Astrocyte (in vitro differentiated cells and primary cell): ENCODE measurements around the gene TMBIM4. TPM values are rescaled to one million over a fixed set of nuclear protein-coding genes. Genes with fewer than 3 reads are reported as not detected.

Experiments
- DNase-seq: peaks from one replicate; pipeline ENCODE4 v3.0.0-alpha.2; 2010; ENCODE audit warnings: low read depth
- FAIRE-seq: peaks from 2 replicates; lab custom pipeline; 2011; peaks lifted over from hg19 to GRCh38; lab: Jason Lieb, UNC
- H2AFZ ChIP-seq: 2 replicates; pipeline ENCODE4 v1.6.0; 2012; ENCODE audit warnings: low read depth, low read length, inconsistent platforms
- H3K27ac ChIP-seq: 2 replicates; pipeline ENCODE4 v1.5.1; 2011; ENCODE audit warnings: low read depth, low read length, inconsistent platforms
- H3K27me3 ChIP-seq: 2 replicates; pipeline ENCODE4 v1.6.0; 2011; ENCODE audit warnings: low read length, inconsistent platforms; ENCODE audit not compliant: insufficient read depth
- H3K36me3 ChIP-seq: 2 replicates; pipeline ENCODE4 v1.5.1; 2011; ENCODE audit warnings: low read length, inconsistent platforms; ENCODE audit not compliant: insufficient read depth
- H3K4me1 ChIP-seq: 2 replicates; pipeline ENCODE4 v1.5.1; 2011; ENCODE audit warnings: low read length, inconsistent platforms; ENCODE audit not compliant: insufficient read depth
- H3K4me2 ChIP-seq: 2 replicates; pipeline ENCODE4 v1.6.0; 2012; ENCODE audit warnings: low read length, inconsistent platforms
- H3K4me3 ChIP-seq: 2 replicates; pipeline ENCODE4 v1.5.1; 2011; ENCODE audit warnings: low read depth, mild to moderate bottlenecking, low read length, inconsistent platforms; ENCODE audit not compliant: insufficient read depth
- H3K79me2 ChIP-seq: 2 replicates; pipeline ENCODE4 v1.6.0; 2012; ENCODE audit warnings: mild to moderate bottlenecking, low read length, inconsistent platforms; ENCODE audit not compliant: insufficient read depth
- H3K9ac ChIP-seq: 2 replicates; pipeline ENCODE4 v1.6.0; 2012; ENCODE audit warnings: mild to moderate bottlenecking, low read length, inconsistent platforms
- H3K9me3 ChIP-seq: 2 replicates; pipeline ENCODE4 v1.5.1; 2012; ENCODE audit warnings: low read depth, mild to moderate bottlenecking, low read length, inconsistent platforms; ENCODE audit not compliant: insufficient read depth
- H4K20me1 ChIP-seq: 2 replicates; pipeline ENCODE4 v1.6.0; 2012; ENCODE audit warnings: low read length, inconsistent platforms; ENCODE audit not compliant: insufficient read depth
- H3K27ac Mint-ChIP-seq: one replicate; pipeline ENCODE4 v1.8.0; 2021; ENCODE audit warnings: mild to moderate bottlenecking, mixed read lengths; ENCODE audit not compliant: unreplicated experiment
- H3K27me3 Mint-ChIP-seq: one replicate; pipeline ENCODE4 v1.8.0; 2021; ENCODE audit warnings: low read depth, mixed read lengths; ENCODE audit not compliant: unreplicated experiment
- H3K36me3 Mint-ChIP-seq: one replicate; pipeline ENCODE4 v1.8.0; 2021; ENCODE audit warnings: low read depth, mixed read lengths; ENCODE audit not compliant: unreplicated experiment
- H3K4me1 Mint-ChIP-seq: one replicate; pipeline ENCODE4 v1.8.0; 2021; ENCODE audit warnings: low read depth, mixed read lengths; ENCODE audit not compliant: unreplicated experiment
- H3K4me3 Mint-ChIP-seq: one replicate; pipeline ENCODE4 v1.8.0; 2021; ENCODE audit warnings: mild to moderate bottlenecking, moderate library complexity, mixed read lengths; ENCODE audit not compliant: unreplicated experiment
- H3K9me3 Mint-ChIP-seq: one replicate; pipeline ENCODE4 v1.8.0; 2021; ENCODE audit warnings: mild to moderate bottlenecking, mixed read lengths; ENCODE audit not compliant: unreplicated experiment
- EZH2 ChIP-seq: IDR thresholded peaks from 2 replicates; pipeline ENCODE4 v1.6.1; 2012; ENCODE audit warnings: mild to moderate bottlenecking, low read length, inconsistent platforms; ENCODE audit not compliant: insufficient read depth
- total RNA-seq: library from RNA; stranded (reverse); gene quantifications from 2 replicates; pipeline ENCODE4 v1.2.1, GENCODE V29; 2021
- TF ChIP-seq, protein P1 (sequence below): IDR thresholded peaks from 2 replicates; pipeline ENCODE4 v1.5.1; 2011; ENCODE audit warnings: low read depth, mild to moderate bottlenecking, inconsistent platforms, low read length, moderate library complexity; ENCODE audit not compliant: insufficient read depth

The TMBIM4 gene
- total RNA-seq, 1 donor from 2014 or later = 41.5 TPM

DNA sequence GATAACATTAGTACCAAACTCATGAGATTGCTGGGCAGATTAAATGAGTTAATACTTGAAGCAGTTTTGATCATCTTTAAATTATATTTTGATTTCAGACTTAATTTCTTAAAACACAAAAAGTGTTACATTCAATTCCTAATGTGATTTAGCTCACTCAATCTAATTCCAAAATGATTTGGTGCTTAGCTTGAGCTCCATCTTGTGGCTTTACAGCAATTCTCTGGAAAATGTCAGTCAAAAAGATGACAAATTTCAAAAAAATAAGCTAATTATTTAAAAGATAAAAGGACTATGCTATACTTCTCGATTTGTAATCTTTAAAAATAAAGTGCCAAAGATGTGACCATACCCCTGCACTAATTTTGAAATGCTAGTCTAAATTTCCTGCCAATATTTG lies 49.3 kb downstream of the TMBIM4 start:
- H3K4me3 ChIP-seq = no peak overlapping the region
- no peaks in the 10 kb centered on the region for H3K4me1 ChIP-seq
- H3K9ac ChIP-seq = no peak overlapping the region
- H3K27me3 ChIP-seq = no peaks in the 10 kb centered on the region
- no peak overlapping the region for H2AFZ ChIP-seq
- H4K20me1 ChIP-seq = peaks cover 10% of the 10 kb centered on the region
- H3K36me3 Mint-ChIP-seq = peaks cover under 1% of the 10 kb centered on the region
- H3K79me2 ChIP-seq = peaks cover 10% of the 10 kb centered on the region
- TF ChIP-seq EZH2 = no peak
- TF ChIP-seq, protein P1, sequence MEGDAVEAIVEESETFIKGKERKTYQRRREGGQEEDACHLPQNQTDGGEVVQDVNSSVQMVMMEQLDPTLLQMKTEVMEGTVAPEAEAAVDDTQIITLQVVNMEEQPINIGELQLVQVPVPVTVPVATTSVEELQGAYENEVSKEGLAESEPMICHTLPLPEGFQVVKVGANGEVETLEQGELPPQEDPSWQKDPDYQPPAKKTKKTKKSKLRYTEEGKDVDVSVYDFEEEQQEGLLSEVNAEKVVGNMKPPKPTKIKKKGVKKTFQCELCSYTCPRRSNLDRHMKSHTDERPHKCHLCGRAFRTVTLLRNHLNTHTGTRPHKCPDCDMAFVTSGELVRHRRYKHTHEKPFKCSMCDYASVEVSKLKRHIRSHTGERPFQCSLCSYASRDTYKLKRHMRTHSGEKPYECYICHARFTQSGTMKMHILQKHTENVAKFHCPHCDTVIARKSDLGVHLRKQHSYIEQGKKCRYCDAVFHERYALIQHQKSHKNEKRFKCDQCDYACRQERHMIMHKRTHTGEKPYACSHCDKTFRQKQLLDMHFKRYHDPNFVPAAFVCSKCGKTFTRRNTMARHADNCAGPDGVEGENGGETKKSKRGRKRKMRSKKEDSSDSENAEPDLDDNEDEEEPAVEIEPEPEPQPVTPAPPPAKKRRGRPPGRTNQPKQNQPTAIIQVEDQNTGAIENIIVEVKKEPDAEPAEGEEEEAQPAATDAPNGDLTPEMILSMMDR = no peak
- H3K9me3 Mint-ChIP-seq = no peaks in the 10 kb centered on the region
- H3K4me3 Mint-ChIP-seq = no peak overlapping the region
- no peak for FAIRE-seq
- peaks cover 13% of the 10 kb centered on the region for H3K36me3 ChIP-seq
- no peaks in the 10 kb centered on the region for H3K9me3 ChIP-seq
- no peak overlapping the region for H3K27ac Mint-ChIP-seq
- H3K4me2 ChIP-seq = no peak overlapping the region
- no peak for DNase-seq
- no peaks in the 10 kb centered on the region for H3K27me3 Mint-ChIP-seq
- H3K4me1 Mint-ChIP-seq = no peaks in the 10 kb centered on the region
- H3K27ac ChIP-seq = no peak overlapping the region

DNA sequence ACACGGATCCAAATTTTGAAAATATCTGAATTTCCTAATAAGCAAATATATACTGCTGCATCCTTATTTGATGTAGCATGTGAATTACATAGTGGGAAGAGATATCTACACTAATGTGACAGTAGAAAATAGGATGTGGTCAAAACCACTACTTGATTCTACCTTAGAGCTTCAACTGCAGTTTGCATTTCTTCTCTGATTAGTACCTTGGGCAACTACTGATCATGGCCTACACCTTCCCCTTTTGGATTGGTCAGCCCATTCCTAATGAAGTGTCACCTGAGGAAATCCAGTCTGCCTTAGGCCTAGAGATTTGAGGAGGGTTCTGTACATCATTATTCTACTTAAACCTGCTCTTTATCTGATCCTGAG lies 49.9 kb downstream of the TMBIM4 start:
- Mint-ChIP-seq H3K9me3 (no peaks in the 10 kb centered on the region), H3K27ac (no peak overlapping the region), H3K27me3 (no peaks in the 10 kb centered on the region), H3K4me3 (peak overlapping the region; percentile 31), H3K4me1 (no peaks in the 10 kb centered on the region), H3K36me3 (peaks cover 2% of the 10 kb centered on the region)
- H3K27ac ChIP-seq = no peak overlapping the region
- no peak overlapping the region for H3K4me2 ChIP-seq
- TF ChIP-seq, protein P1 = no peak
- no peak for TF ChIP-seq EZH2
- no peak overlapping the region for H2AFZ ChIP-seq
- DNase-seq = no peak
- H3K27me3 ChIP-seq = no peaks in the 10 kb centered on the region
- no peak overlapping the region for H3K9ac ChIP-seq
- no peak for FAIRE-seq
- H3K9me3 ChIP-seq = no peaks in the 10 kb centered on the region
- no peak overlapping the region for H3K4me3 ChIP-seq
- H3K4me1 ChIP-seq = no peaks in the 10 kb centered on the region
- peaks cover 8% of the 10 kb centered on the region for H3K79me2 ChIP-seq
- H3K36me3 ChIP-seq = peaks cover 8% of the 10 kb centered on the region
- H4K20me1 ChIP-seq = peaks cover 4% of the 10 kb centered on the region

DNA sequence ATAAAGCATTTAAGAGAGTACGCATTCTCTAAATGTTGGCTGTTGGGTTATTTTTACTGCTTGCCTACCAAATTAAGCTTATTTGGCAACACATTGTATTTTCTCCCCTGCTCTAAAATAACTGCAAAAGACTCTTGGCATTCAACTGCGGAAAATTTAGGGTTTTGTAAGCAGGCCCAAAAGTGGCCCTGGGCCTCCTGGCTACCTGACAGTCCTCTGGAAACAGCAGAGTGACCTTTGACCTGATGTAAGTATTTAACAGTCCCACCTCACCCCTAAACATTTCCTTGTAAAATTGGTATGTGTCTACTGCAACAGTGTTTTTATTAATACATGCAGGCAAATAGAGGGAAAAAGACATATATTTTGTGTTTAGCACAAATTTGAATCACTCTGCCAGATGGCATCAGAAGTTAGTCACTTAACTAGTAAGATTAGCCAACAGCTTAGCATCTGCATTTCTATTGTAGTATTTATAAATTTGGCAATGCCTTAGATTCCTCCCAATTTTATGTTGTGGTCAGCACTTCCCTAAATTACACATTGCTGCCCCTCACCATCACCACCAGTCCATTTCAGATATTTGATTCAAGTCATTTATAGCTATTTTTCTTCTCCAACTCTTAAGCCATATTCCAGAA lies 50.4 kb downstream of the TMBIM4 start:
- Histone ChIP-seq H3K27me3 (no peaks in the 10 kb centered on the region), H3K36me3 (peaks cover 3% of the 10 kb centered on the region), H4K20me1 (no peaks in the 10 kb centered on the region), H3K79me2 (peaks cover 3% of the 10 kb centered on the region), H3K9me3 (no peaks in the 10 kb centered on the region), H3K27ac (no peak overlapping the region), H3K4me2 (no peak overlapping the region), H3K4me1 (no peaks in the 10 kb centered on the region), H3K4me3 (no peak overlapping the region), H2AFZ (no peak overlapping the region), H3K9ac (no peak overlapping the region)
- H3K4me3 Mint-ChIP-seq = peak overlapping the region; percentile 31
- no peak for DNase-seq
- no peak overlapping the region for H3K27ac Mint-ChIP-seq
- no peaks in the 10 kb centered on the region for H3K27me3 Mint-ChIP-seq
- peaks cover 2% of the 10 kb centered on the region for H3K36me3 Mint-ChIP-seq
- no peak for TF ChIP-seq EZH2
- TF ChIP-seq, protein P1 = no peak
- FAIRE-seq = no peak
- no peaks in the 10 kb centered on the region for H3K4me1 Mint-ChIP-seq
- H3K9me3 Mint-ChIP-seq = no peaks in the 10 kb centered on the region
